ENCODE results near the gene CENPP. TPM values are rescaled to one million over a fixed set of nuclear protein-coding genes. Genes with fewer than 3 reads are reported as not detected.
"Not testable (repeated sequence)": the region's sequence is repeated elsewhere in the genome, so short reads cannot be mapped to it uniquely, and the experiment has no call there.

The CENPP gene
- total RNA-seq, 1 donor from 2014 or later = 5.7 TPM

GRCh38 chr9:92564982-92565381 lies 239.2 kb downstream of the CENPP start:
- no peak overlapping the region for H3K27ac Mint-ChIP-seq (ENCODE audit: unreplicated experiment)
- H3K27me3 Mint-ChIP-seq (ENCODE audit: unreplicated experiment) = peaks cover 1% of the 10 kb centered on the region
- DNase-seq = no peak
- H3K36me3 Mint-ChIP-seq (ENCODE audit: unreplicated experiment) = peaks cover 7% of the 10 kb centered on the region
- no peak for TF ChIP-seq CTCF (IDR thresholded peaks at IDR 0.05; ENCODE audit: partially characterized antibody, unreplicated experiment)
- no peak overlapping the region for H3K4me3 Mint-ChIP-seq (ENCODE audit: unreplicated experiment)
- H3K4me1 Mint-ChIP-seq (ENCODE audit: low read depth, unreplicated experiment) = no peaks in the 10 kb centered on the region
- no peaks in the 10 kb centered on the region for H3K9me3 Mint-ChIP-seq (ENCODE audit: unreplicated experiment)

- H3K4me1 Mint-ChIP-seq (ENCODE audit: low read depth, unreplicated experiment); H3K27ac Mint-ChIP-seq (ENCODE audit: unreplicated experiment); H3K4me3 Mint-ChIP-seq (ENCODE audit: unreplicated experiment); H3K27me3 Mint-ChIP-seq (ENCODE audit: unreplicated experiment); DNase-seq; H3K9me3 Mint-ChIP-seq (ENCODE audit: unreplicated experiment): not testable (repeated sequence)
- peaks cover 11% of the 10 kb centered on the region for H3K36me3 Mint-ChIP-seq (ENCODE audit: unreplicated experiment)
Observed at GRCh38 chr9:92571871-92572270, 246.1 kb downstream of the CENPP start.

DNA sequence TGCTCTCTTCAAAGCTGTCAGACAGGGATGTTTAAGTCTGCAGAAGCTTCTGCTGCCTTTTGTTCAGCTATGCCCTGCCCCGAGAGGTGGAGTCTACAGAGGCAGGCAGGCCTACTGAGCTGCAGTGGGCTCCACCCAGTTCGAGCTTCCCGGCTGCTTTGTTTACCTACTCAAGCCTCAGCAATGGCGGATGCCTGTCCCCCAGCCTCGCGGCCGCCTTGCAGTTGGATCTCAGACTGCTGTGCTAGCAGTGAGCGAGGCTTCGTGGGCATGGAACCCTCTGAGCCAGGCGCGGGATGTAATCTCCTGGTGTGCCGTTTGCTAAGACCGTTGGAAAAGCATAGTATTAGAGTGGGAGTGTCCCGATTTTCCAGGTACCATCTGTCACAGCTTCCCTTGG lies 247.9 kb downstream of the CENPP start:
- not testable (repeated sequence) for H3K4me3 Mint-ChIP-seq (ENCODE audit: unreplicated experiment); H3K27me3 Mint-ChIP-seq (ENCODE audit: unreplicated experiment); H3K27ac Mint-ChIP-seq (ENCODE audit: unreplicated experiment); DNase-seq; H3K9me3 Mint-ChIP-seq (ENCODE audit: unreplicated experiment); H3K4me1 Mint-ChIP-seq (ENCODE audit: low read depth, unreplicated experiment)
- H3K36me3 Mint-ChIP-seq (ENCODE audit: unreplicated experiment) = peaks cover 11% of the 10 kb centered on the region

DNA sequence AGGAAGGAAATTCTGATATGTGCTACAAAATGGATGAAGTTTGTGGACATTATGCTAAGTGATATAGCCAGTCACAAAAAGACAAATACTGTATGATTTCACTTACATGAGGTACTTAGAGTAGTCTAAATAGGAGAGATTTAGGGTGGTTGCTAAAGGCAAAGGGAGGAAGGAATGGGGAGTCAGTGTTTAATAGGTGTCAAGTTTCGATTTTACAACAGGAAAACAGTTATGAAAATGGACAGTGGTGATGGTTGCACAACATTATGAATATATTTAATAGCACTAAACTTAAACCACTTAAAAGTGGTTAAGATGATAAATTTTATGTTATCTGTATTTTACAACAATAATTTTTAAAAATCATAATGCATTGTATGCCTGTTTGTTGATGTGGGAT lies 250.4 kb downstream of the CENPP start:
- Mint-ChIP-seq H3K9me3 (ENCODE audit: unreplicated experiment) (peaks cover 5% of the 10 kb centered on the region), H3K36me3 (ENCODE audit: unreplicated experiment) (peaks cover 11% of the 10 kb centered on the region), H3K27ac (ENCODE audit: unreplicated experiment) (no peak overlapping the region), H3K27me3 (ENCODE audit: unreplicated experiment) (no peaks in the 10 kb centered on the region), H3K4me1 (ENCODE audit: low read depth, unreplicated experiment) (no peaks in the 10 kb centered on the region), H3K4me3 (ENCODE audit: unreplicated experiment) (no peak overlapping the region)
- DNase-seq = no peak
- no peak for TF ChIP-seq CTCF (IDR thresholded peaks at IDR 0.05; ENCODE audit: partially characterized antibody, unreplicated experiment)

DNA sequence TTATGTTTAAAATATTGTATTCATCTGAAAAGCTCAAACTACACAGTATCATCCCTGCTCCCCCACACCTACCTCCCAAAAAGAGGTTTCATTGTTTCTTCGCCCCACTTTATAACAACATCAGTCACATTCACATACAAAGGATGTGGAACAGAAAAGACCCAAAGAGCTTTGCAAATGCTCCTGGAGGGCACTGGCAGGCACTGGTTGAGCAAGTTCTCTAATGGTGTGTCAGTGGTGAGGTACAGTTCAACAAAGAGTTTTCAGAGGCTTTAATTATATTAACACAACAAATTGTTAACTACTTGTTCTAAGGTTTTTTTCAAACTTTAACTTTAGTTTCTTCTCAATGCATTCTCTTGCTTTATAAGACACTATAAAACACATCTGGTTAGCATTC lies 264.2 kb downstream of the CENPP start:
- Mint-ChIP-seq H3K36me3 (ENCODE audit: unreplicated experiment) (no peaks in the 10 kb centered on the region), H3K9me3 (ENCODE audit: unreplicated experiment) (peaks cover 3% of the 10 kb centered on the region), H3K27ac (ENCODE audit: unreplicated experiment) (no peak overlapping the region), H3K27me3 (ENCODE audit: unreplicated experiment) (no peaks in the 10 kb centered on the region), H3K4me1 (ENCODE audit: low read depth, unreplicated experiment) (peaks cover 5% of the 10 kb centered on the region), H3K4me3 (ENCODE audit: unreplicated experiment) (no peak overlapping the region)
- no peak for TF ChIP-seq CTCF (IDR thresholded peaks at IDR 0.05; ENCODE audit: partially characterized antibody, unreplicated experiment)
- DNase-seq = no peak

GRCh38 chr9:92590377-92590776 lies 264.6 kb downstream of the CENPP start:
- no peak for TF ChIP-seq CTCF (IDR thresholded peaks at IDR 0.05; ENCODE audit: partially characterized antibody, unreplicated experiment)
- peaks cover 3% of the 10 kb centered on the region for H3K9me3 Mint-ChIP-seq (ENCODE audit: unreplicated experiment)
- peaks cover 5% of the 10 kb centered on the region for H3K4me1 Mint-ChIP-seq (ENCODE audit: low read depth, unreplicated experiment)
- no peak overlapping the region for H3K27ac Mint-ChIP-seq (ENCODE audit: unreplicated experiment)
- H3K4me3 Mint-ChIP-seq (ENCODE audit: unreplicated experiment) = no peak overlapping the region
- no peak for DNase-seq
- no peaks in the 10 kb centered on the region for H3K27me3 Mint-ChIP-seq (ENCODE audit: unreplicated experiment)
- H3K36me3 Mint-ChIP-seq (ENCODE audit: unreplicated experiment) = no peaks in the 10 kb centered on the region
